Measurements from ENCODE around the gene ACKR3. TPM values are rescaled to one million over a fixed set of nuclear protein-coding genes. Genes with fewer than 3 reads are reported as not detected.

The ACKR3 gene
- polyA plus RNA-seq, 1 donor from 2014 or later, result 1.7 TPM

GRCh38 chr2:236627841-236628240, 58.2 kb downstream of the ACKR3 start:
- Histone ChIP-seq H2AFZ (ENCODE audit: low read depth, low read length) (no peak overlapping the region), H3K9me3 (ENCODE audit: low read length) (no peaks in the 10 kb centered on the region), H3K4me3 (ENCODE audit: low read length) (no peak overlapping the region), H3K27me3 (ENCODE audit: insufficient read depth, low read depth, low read length) (no peaks in the 10 kb centered on the region), H3K36me3 (ENCODE audit: insufficient read depth, low read length) (no peaks in the 10 kb centered on the region), H3K27ac (ENCODE audit: low read length) (no peak overlapping the region), H3K9me2 (ENCODE audit: insufficient read depth, low read length) (no peaks in the 10 kb centered on the region), H3K79me2 (replicated peaks; ENCODE audit: insufficient read depth, low read length) (no peaks in the 10 kb centered on the region), H4K20me1 (ENCODE audit: insufficient read depth) (no peaks in the 10 kb centered on the region), H3K4me2 (ENCODE audit: low read length) (no peak overlapping the region), H3F3A (ENCODE audit: insufficient read depth, low read length, poor library complexity, severe bottlenecking) (no peaks in the 10 kb centered on the region), H3K9ac (ENCODE audit: low read length) (no peak overlapping the region)
- TF ChIP-seq REST (IDR thresholded peaks at IDR 0.05; ENCODE audit: borderline replicate concordance) (no peak), CTCF (IDR thresholded peaks at IDR 0.05; ENCODE audit: poor library complexity, severe bottlenecking) (no peak), RAD21 (conservative IDR thresholded peaks at IDR 0.05) (no peak), POLR2AphosphoS5 (IDR thresholded peaks at IDR 0.05) (no peak), TAF1 (IDR thresholded peaks at IDR 0.05; ENCODE audit: low read depth) (no peak), SMC3 (conservative IDR thresholded peaks at IDR 0.05; ENCODE audit: poor library complexity) (no peak), EP300 (conservative IDR thresholded peaks at IDR 0.05; ENCODE audit: poor library complexity, severe bottlenecking) (no peak), EZH2 (IDR thresholded peaks at IDR 0.05; ENCODE audit: borderline replicate concordance, insufficient read depth, low read length, poor library complexity, severe bottlenecking) (no peak), MXI1 (conservative IDR thresholded peaks at IDR 0.05; ENCODE audit: poor library complexity, severe bottlenecking) (no peak)

DNA sequence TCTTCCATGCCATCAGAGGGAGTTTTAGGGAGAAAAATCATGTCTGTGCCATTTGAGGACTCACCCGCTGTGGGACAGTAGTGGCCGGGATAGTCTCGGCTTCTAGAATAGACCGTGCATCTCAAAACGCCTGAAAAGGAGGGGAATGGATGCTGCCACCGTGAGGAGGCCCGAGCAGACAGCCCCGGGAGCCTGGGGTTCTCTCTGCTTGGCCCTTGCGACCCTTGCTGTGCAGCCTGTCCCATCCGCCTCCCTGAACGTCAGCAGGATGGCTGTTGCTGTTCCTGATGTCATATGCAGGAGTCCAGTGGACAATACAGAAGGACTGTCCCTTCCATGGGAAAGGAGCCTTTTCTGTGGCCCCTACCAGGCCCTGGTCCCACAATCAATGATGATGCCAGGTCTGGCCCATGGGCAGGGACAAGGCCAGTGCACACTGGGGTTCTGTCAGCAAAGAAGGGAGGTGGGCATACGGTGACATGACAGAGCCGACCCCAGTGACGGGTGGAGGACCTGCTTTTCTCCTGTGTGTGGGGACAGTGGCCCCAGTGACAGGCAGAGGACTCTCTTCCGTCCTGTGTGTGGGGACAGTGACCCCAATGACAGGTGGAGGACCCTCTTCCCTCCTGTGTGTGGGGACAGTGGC, 58.8 kb downstream of the ACKR3 start:
- H4K20me1 ChIP-seq (ENCODE audit: insufficient read depth), result no peaks in the 10 kb centered on the region
- H2AFZ ChIP-seq (ENCODE audit: low read depth, low read length), result no peak overlapping the region
- H3K4me2 ChIP-seq (ENCODE audit: low read length), result no peak overlapping the region
- no peak for TF ChIP-seq REST (IDR thresholded peaks at IDR 0.05; ENCODE audit: borderline replicate concordance)
- TF ChIP-seq EP300 (conservative IDR thresholded peaks at IDR 0.05; ENCODE audit: poor library complexity, severe bottlenecking), result no peak
- TF ChIP-seq MXI1 (conservative IDR thresholded peaks at IDR 0.05; ENCODE audit: poor library complexity, severe bottlenecking), result no peak
- TF ChIP-seq POLR2AphosphoS5 (IDR thresholded peaks at IDR 0.05), result no peak
- no peaks in the 10 kb centered on the region for H3K79me2 ChIP-seq (replicated peaks; ENCODE audit: insufficient read depth, low read length)
- H3K27me3 ChIP-seq (ENCODE audit: insufficient read depth, low read depth, low read length), result no peaks in the 10 kb centered on the region
- H3F3A ChIP-seq (ENCODE audit: insufficient read depth, low read length, poor library complexity, severe bottlenecking), result no peaks in the 10 kb centered on the region
- no peaks in the 10 kb centered on the region for H3K9me3 ChIP-seq (ENCODE audit: low read length)
- no peak overlapping the region for H3K27ac ChIP-seq (ENCODE audit: low read length)
- no peaks in the 10 kb centered on the region for H3K36me3 ChIP-seq (ENCODE audit: insufficient read depth, low read length)
- H3K9ac ChIP-seq (ENCODE audit: low read length), result no peak overlapping the region
- no peaks in the 10 kb centered on the region for H3K9me2 ChIP-seq (ENCODE audit: insufficient read depth, low read length)
- H3K4me3 ChIP-seq (ENCODE audit: low read length), result no peak overlapping the region
